AG08396 (cell line): ENCODE results near the gene MSL2.
"Not testable (repeated sequence)": the region's sequence is repeated elsewhere in the genome, so short reads cannot be mapped to it uniquely, and the experiment has no call there.

Experiments used
- DNase-seq: peaks from one replicate; pipeline ENCODE4 v3.0.0; 2012; ENCODE audit warnings: low spot score, mixed read lengths

MSL2 gene

GRCh38 chr3:136141891-136142290 is 54.2 kb downstream of the MSL2 start:
- DNase-seq, result no peak

GRCh38 chr3:136141291-136141785 is 54.8 kb downstream of the MSL2 start:
- no peak for DNase-seq

GRCh38 chr3:136136454-136136853 is 59.7 kb downstream of the MSL2 start:
- no peak for DNase-seq

- DNase-seq, result no peak
Measured at GRCh38 chr3:136135039-136135802, 60.9 kb downstream of the MSL2 start.

- DNase-seq, result no peak
Measured at GRCh38 chr3:136134091-136134490, 62.0 kb downstream of the MSL2 start.

GRCh38 chr3:136131647-136132046 is 64.5 kb downstream of the MSL2 start:
- DNase-seq, result not testable (repeated sequence)

- DNase-seq, result no peak
Measured at GRCh38 chr3:136122006-136122405, 74.1 kb downstream of the MSL2 start.

GRCh38 chr3:136120373-136121348 is 75.5 kb downstream of the MSL2 start:
- DNase-seq, result no peak

- DNase-seq, result not testable (repeated sequence)
Measured at GRCh38 chr3:136119783-136120182, 76.4 kb downstream of the MSL2 start.

- not testable (repeated sequence) for DNase-seq
Measured at GRCh38 chr3:136119332-136119731, 76.8 kb downstream of the MSL2 start.

- no peak for DNase-seq
Measured at GRCh38 chr3:136114421-136114820, 81.7 kb downstream of the MSL2 start.

GRCh38 chr3:136110481-136110880 is 85.7 kb downstream of the MSL2 start:
- no peak for DNase-seq

- no peak for DNase-seq
Measured at GRCh38 chr3:136109499-136109898, 86.6 kb downstream of the MSL2 start.

- DNase-seq, result no peak
Measured at GRCh38 chr3:136106101-136106500, 90.0 kb downstream of the MSL2 start.

GRCh38 chr3:136105044-136105443 is 91.1 kb downstream of the MSL2 start:
- DNase-seq, result no peak
